HUES6 (cell line): ENCODE measurements around the gene TSHZ3.
A peak's percentile ranks its signal among the peaks of the same experiment; 100 is the strongest.

Source experiments
- H3K27ac ChIP-seq: 2 replicates; pipeline ENCODE4 v1.7.0; 2013; ENCODE audit warnings: low read depth, mild to moderate bottlenecking, low read length, inconsistent platforms
- H3K27me3 ChIP-seq: 2 replicates; pipeline ENCODE4 v1.6.1; 2013; ENCODE audit warnings: low read length; ENCODE audit not compliant: control insufficient read depth, insufficient read depth
- H3K36me3 ChIP-seq: 2 replicates; pipeline ENCODE4 v1.6.1; 2013; ENCODE audit warnings: low read length; ENCODE audit not compliant: control insufficient read depth, insufficient read depth
- H3K4me1 ChIP-seq: 2 replicates; pipeline ENCODE4 v1.6.1; 2013; ENCODE audit warnings: low read length; ENCODE audit not compliant: control insufficient read depth, insufficient read depth
- H3K4me3 ChIP-seq: 2 replicates; pipeline ENCODE4 v1.5.1; 2013; ENCODE audit warnings: low read depth, low read length
- H3K9ac ChIP-seq: one replicate; pipeline ENCODE4 v1.6.1; 2013; ENCODE audit warnings: mild to moderate bottlenecking, low read length
- H3K9me3 ChIP-seq: 2 replicates; pipeline ENCODE4 v1.6.1; 2013; ENCODE audit warnings: low read depth, low read length; ENCODE audit not compliant: control insufficient read depth, insufficient read depth

The TSHZ3 gene, protein sequence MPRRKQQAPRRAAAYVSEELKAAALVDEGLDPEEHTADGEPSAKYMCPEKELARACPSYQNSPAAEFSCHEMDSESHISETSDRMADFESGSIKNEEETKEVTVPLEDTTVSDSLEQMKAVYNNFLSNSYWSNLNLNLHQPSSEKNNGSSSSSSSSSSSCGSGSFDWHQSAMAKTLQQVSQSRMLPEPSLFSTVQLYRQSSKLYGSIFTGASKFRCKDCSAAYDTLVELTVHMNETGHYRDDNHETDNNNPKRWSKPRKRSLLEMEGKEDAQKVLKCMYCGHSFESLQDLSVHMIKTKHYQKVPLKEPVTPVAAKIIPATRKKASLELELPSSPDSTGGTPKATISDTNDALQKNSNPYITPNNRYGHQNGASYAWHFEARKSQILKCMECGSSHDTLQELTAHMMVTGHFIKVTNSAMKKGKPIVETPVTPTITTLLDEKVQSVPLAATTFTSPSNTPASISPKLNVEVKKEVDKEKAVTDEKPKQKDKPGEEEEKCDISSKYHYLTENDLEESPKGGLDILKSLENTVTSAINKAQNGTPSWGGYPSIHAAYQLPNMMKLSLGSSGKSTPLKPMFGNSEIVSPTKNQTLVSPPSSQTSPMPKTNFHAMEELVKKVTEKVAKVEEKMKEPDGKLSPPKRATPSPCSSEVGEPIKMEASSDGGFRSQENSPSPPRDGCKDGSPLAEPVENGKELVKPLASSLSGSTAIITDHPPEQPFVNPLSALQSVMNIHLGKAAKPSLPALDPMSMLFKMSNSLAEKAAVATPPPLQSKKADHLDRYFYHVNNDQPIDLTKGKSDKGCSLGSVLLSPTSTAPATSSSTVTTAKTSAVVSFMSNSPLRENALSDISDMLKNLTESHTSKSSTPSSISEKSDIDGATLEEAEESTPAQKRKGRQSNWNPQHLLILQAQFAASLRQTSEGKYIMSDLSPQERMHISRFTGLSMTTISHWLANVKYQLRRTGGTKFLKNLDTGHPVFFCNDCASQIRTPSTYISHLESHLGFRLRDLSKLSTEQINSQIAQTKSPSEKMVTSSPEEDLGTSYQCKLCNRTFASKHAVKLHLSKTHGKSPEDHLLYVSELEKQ

DNA sequence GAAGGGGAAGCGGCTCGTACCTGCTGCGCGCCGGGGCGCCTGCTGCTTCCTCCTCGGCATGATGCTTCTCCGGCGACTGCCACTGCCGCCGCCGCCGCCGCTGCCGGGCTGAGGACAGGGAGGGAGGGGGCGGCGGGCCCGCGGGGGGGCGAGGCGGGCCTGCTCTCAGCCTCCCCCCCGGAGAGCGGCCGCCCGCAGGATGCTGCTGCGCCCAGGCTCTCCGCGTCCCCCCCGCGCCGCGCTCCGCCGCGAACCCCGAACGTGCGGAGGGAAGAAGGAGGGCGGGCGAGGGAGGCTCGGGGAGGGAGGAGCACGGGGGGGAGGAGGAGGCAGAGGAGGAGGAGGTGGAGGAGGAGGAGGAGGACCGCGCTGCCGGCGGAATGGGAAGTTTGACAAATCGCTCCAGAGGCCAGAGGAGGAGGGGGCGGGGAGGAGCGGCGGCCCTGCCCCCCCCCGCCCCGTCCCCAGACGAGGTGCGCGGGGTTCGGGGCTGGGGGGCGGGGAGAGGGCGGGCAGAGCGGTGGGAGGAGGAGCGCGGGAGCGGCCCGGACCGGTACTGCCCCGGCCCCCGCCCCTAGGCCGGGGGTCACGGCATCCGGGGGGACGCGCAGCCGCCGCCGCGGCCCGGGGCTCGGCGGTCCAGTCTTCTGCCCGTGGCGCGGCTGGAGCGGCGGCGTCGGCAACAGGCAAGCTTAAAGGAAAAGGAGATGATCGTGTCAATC is at the start of gene TSHZ3:
TSS of gene TSHZ3 (minus strand) at position 277 of the 722 bp plus-strand sequence. CDS start at position 60, 217 bp downstream.
- H3K27me3 ChIP-seq = peaks cover 69% of the 10 kb centered on the region
- no peak within 1 kb of the TSS for H3K27ac ChIP-seq
- peak within 1 kb of the TSS; percentile 79 for H3K9ac ChIP-seq
- H3K9me3 ChIP-seq = no peaks in the 10 kb centered on the region
- H3K4me1 ChIP-seq = peaks cover 36% of the 10 kb centered on the region
- no peaks in the 10 kb centered on the region for H3K36me3 ChIP-seq
- peak within 1 kb of the TSS; percentile 69 for H3K4me3 ChIP-seq

DNA sequence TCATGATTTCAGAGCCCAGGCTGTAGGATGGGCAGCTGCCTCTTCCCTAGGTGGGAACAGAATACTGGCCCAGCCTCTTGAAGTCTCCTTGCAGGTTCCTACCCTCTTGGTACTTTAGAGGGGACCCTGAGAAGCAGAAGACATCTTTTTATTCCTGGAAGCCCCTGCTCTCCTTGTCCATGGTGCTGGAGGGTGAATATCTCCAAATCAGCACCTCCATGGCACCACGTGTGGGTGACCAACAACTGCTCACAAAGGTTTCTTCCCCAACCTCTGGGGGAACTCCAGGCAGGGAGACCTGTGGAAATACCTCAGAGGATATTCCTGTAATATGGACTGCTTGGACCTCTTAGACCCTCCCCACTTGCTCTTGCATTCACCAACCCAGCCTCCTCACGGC is 48.1 kb upstream of the TSHZ3 start:
- Histone ChIP-seq H3K4me1 (peaks cover 3% of the 10 kb centered on the region; the same call in 1 of the 2 replicates), H3K4me3 (no peak overlapping the region), H3K27ac (no peak overlapping the region), H3K9ac (no peak overlapping the region), H3K36me3 (no peaks in the 10 kb centered on the region), H3K27me3 (no peaks in the 10 kb centered on the region; the same call in 1 of the 2 replicates), H3K9me3 (no peaks in the 10 kb centered on the region)

DNA sequence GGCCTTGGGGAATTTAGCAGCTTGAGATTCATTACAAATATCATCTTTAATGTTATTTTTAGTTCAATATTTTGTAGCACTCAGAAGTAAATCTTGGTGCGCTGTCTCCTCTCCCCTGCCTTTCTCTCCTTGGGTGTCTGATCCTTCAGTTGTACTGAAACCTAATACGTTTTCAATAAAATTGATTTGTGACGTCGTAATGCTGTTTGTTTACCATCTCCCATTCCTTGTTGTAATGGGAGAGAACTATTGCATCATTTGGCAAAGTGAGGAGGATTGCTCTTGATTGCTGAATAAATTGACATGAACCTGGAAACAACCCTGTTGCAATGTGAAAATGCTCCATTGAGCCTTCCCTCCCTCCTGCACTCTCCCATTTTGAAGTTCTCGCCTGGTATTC is 43.2 kb upstream of the TSHZ3 start:
- H3K9me3 ChIP-seq = no peaks in the 10 kb centered on the region
- no peaks in the 10 kb centered on the region for H3K27me3 ChIP-seq
- peaks cover 3% of the 10 kb centered on the region; the same call in 1 of the 2 replicates for H3K4me1 ChIP-seq
- H3K36me3 ChIP-seq = no peaks in the 10 kb centered on the region
- H3K27ac ChIP-seq = no peak overlapping the region
- no peak overlapping the region for H3K9ac ChIP-seq
- H3K4me3 ChIP-seq = no peak overlapping the region

- Histone ChIP-seq H3K36me3 (no peaks in the 10 kb centered on the region), H3K27ac (no peak overlapping the region), H3K27me3 (no peaks in the 10 kb centered on the region), H3K4me3 (no peak overlapping the region), H3K9ac (no peak overlapping the region), H3K9me3 (no peaks in the 10 kb centered on the region), H3K4me1 (peaks cover 3% of the 10 kb centered on the region; the same call in 1 of the 2 replicates)
These were observed 42.3 kb upstream of the TSHZ3 start for GRCh38 chr19:31391518-31391917.

- Histone ChIP-seq H3K36me3 (no peaks in the 10 kb centered on the region), H3K27ac (no peak overlapping the region), H3K4me3 (no peak overlapping the region), H3K27me3 (no peaks in the 10 kb centered on the region), H3K9me3 (no peaks in the 10 kb centered on the region), H3K4me1 (peaks cover 3% of the 10 kb centered on the region; the same call in 1 of the 2 replicates), H3K9ac (no peak overlapping the region)
These were observed 41.5 kb upstream of the TSHZ3 start for GRCh38 chr19:31390711-31391110.

- H3K36me3 ChIP-seq = no peaks in the 10 kb centered on the region
- no peak overlapping the region for H3K4me3 ChIP-seq
- no peaks in the 10 kb centered on the region for H3K27me3 ChIP-seq
- no peak overlapping the region for H3K9ac ChIP-seq
- H3K4me1 ChIP-seq = peaks cover 3% of the 10 kb centered on the region; the same call in 1 of the 2 replicates
- no peaks in the 10 kb centered on the region for H3K9me3 ChIP-seq
- no peak overlapping the region for H3K27ac ChIP-seq
These were observed 40.6 kb upstream of the TSHZ3 start for GRCh38 chr19:31389874-31390273.

DNA sequence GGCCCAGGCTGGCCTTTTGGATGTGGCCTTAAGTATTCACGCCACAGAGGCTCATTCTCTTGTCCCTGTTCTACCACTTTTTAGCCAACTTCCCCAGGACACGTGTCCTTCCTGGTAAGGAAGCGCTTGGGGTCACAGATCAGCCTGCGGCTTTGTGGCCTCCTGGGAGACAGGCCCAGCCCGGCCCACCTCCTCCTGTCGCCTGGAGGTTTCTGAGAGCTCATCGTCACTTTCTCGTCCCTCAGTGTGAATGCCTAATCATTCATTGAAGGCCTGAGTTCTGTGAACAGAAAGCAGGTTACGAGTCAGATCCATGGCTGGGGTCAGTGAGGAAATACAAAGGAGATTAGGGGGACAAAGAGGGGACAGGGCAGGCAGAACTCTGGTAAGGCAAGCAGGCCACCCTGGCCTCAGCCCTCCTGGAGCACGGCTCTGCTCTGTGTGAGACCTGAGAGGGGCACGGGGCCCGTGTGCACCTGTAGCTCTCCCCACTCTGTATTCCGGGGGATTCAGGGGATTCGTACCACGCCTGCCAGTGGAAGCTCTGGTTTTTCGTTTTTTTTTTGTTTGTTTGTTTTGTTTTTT is 38.6 kb upstream of the TSHZ3 start:
- Histone ChIP-seq H3K27me3 (no peaks in the 10 kb centered on the region), H3K4me3 (no peak overlapping the region), H3K9me3 (no peaks in the 10 kb centered on the region), H3K4me1 (peaks cover 2% of the 10 kb centered on the region; the same call in 1 of the 2 replicates), H3K9ac (no peak overlapping the region), H3K27ac (no peak overlapping the region), H3K36me3 (no peaks in the 10 kb centered on the region)

DNA sequence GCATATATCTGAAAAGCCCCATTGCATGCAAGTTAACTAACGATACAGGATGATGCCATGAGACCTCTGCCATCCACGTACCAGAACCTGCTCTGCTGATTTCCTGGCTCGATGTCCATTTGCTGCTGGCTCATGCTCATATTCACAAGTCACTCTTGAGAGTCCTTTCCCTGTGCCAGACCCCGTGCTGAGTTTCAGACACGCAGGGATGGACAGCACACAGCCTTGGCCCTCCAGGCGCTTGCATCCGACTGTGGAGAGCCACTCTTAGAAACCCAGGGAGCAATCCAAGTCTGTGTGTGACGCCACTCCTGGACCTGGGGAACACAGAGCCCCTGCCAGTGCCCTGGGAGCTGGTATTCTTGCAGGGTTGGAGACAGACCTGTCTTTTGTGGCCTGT is 37.6 kb upstream of the TSHZ3 start:
- Histone ChIP-seq H3K4me3 (no peak overlapping the region), H3K36me3 (no peaks in the 10 kb centered on the region), H3K4me1 (no peaks in the 10 kb centered on the region), H3K9me3 (no peaks in the 10 kb centered on the region), H3K27me3 (no peaks in the 10 kb centered on the region), H3K9ac (no peak overlapping the region), H3K27ac (no peak overlapping the region)

GRCh38 chr19:31385744-31386143 is 36.5 kb upstream of the TSHZ3 start:
- Histone ChIP-seq H3K4me3 (no peak overlapping the region), H3K36me3 (no peaks in the 10 kb centered on the region), H3K4me1 (no peaks in the 10 kb centered on the region), H3K9ac (no peak overlapping the region), H3K9me3 (no peaks in the 10 kb centered on the region), H3K27me3 (no peaks in the 10 kb centered on the region), H3K27ac (no peak overlapping the region)

DNA sequence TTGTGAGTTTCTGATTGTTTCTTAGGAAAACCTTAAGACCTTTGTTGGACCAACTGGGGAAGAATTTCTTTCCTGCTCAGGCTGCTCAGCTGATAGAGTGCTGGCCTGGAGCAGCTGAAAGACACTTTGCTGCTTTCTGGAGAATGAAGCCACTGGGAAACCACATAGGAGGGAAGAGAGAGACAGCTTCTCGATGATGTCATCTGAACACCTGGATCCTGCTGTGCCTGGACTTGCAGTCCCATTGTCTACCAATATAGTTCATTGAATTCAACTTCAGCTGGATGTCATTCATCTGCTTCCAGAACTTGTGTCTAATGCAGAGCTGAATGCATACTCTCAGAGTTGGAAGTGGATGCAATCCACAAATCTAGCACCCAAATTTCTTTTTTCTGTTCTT is 34.3 kb upstream of the TSHZ3 start:
- no peaks in the 10 kb centered on the region for H3K4me1 ChIP-seq
- no peaks in the 10 kb centered on the region for H3K9me3 ChIP-seq
- H3K36me3 ChIP-seq = no peaks in the 10 kb centered on the region
- no peak overlapping the region for H3K9ac ChIP-seq
- no peak overlapping the region for H3K4me3 ChIP-seq
- H3K27ac ChIP-seq = no peak overlapping the region
- H3K27me3 ChIP-seq = no peaks in the 10 kb centered on the region
